Lung (tissue), 12 donors: ENCODE results near the gene ARHGAP32. TPM values are rescaled to one million over a fixed set of nuclear protein-coding genes. Genes with fewer than 3 reads are reported as not detected.

Experiments
- ATAC-seq: fragments of 200-7000 bp; cut with Tn5 transposase; one replicate; pipeline ENCODE4 v1.9.1; 2020; ENCODE audit warnings: moderate number of reproducible peaks; ENCODE audit not compliant: insufficient read depth, low FRiP score
- DNase-seq, 3 donors: peaks; one replicate each; pipeline ENCODE4 v3.0.0-alpha.2; 2013 to 2017
- H3K27ac ChIP-seq, 2 donors: one replicate each; pipeline ENCODE4 v1.5.1; 2013; ENCODE audit warnings: mild to moderate bottlenecking in 2 of 2, moderate library complexity in 2 of 2, control low read depth in 1 of 2, inconsistent platforms in 1 of 2, low read depth in 1 of 2, low read length in 1 of 2
- H3K27me3 ChIP-seq, 3 donors: one replicate each; pipeline ENCODE4 v1.5.1; 2013; ENCODE audit warnings: low read length in 2 of 3; ENCODE audit not compliant: control insufficient read depth in 3 of 3, insufficient read depth in 3 of 3
- H3K36me3 ChIP-seq, 4 donors: one replicate each; pipeline ENCODE4 v1.5.1; 2013; ENCODE audit warnings: low read length in 4 of 4, mild to moderate bottlenecking in 1 of 4, moderate library complexity in 1 of 4; ENCODE audit not compliant: control insufficient read depth in 4 of 4, insufficient read depth in 4 of 4
- H3K4me1 ChIP-seq, 5 donors: one replicate each; pipeline ENCODE4 v1.5.1; 2013; ENCODE audit warnings: low read length in 5 of 5, mild to moderate bottlenecking in 2 of 5, moderate library complexity in 1 of 5; ENCODE audit not compliant: control insufficient read depth in 5 of 5, insufficient read depth in 5 of 5
- H3K4me3 ChIP-seq: one replicate; pipeline ENCODE4 v1.5.1; 2013; ENCODE audit warnings: mild to moderate bottlenecking, control low read depth, moderate library complexity
- H3K9ac ChIP-seq, 2 donors: one replicate each; pipeline ENCODE4 v1.5.1; 2013; ENCODE audit warnings: low read length in 2 of 2, control low read depth in 1 of 2; ENCODE audit not compliant: insufficient read depth in 1 of 2
- H3K9me3 ChIP-seq, 4 donors: one replicate each; pipeline ENCODE4 v1.5.1; 2013; ENCODE audit warnings: low read length in 3 of 4, mild to moderate bottlenecking in 1 of 4, moderate library complexity in 1 of 4; ENCODE audit not compliant: control insufficient read depth in 4 of 4, insufficient read depth in 3 of 4
- CTCF ChIP-seq: IDR thresholded peaks from 2 replicates; pipeline ENCODE4 v1.5.1; 2012; ENCODE audit warnings: mild to moderate bottlenecking; ENCODE audit errors: control extremely low read depth, extremely low read depth
- WGBS, 2 donors: extraction: QIAGEN DNeasy Blood & Tissue Kit; methylation state at CpG; one replicate each; pipeline ENCODE4 v1.1.7; 2013; 5-methylcytosine and 5-hydroxymethylcytosine counted together
- polyA plus RNA-seq, 2 donors: library from polyadenylated mRNA; stranded (reverse); fragments of 200-250 nt; gene quantifications; one replicate each; pipeline ENCODE4 v1.2.1, GENCODE V29; 2013
- total RNA-seq, 2 donors: library from RNA; depleted of rRNA in 1 of 2; stranded (reverse); fragments of >200 nt in 1 of 2; gene quantifications; one replicate each; pipeline ENCODE4 v1.2.1, GENCODE V29; 2014 to 2021
- donor health status: control.
- donor health status: control.
- donor health status: Bipolar disorder and iron deficiency.
- donor health status: healthy.
- donor health status: DM: yes; HTN: yes; CAD: no.

The ARHGAP32 gene
- total and polyA plus RNA-seq, 4 donors: 4.1 to 28.4 (median 17.0) TPM

- ATAC-seq (no peak), DNase-seq (peak in 2 of 3 donors; percentile 2 to 4)
- no peak overlapping the region for H3K4me3 ChIP-seq
- TF ChIP-seq CTCF: no peak
- no peaks in the 10 kb centered on the region for H3K4me1 ChIP-seq
- no peaks in the 10 kb centered on the region for H3K9me3 ChIP-seq
- no peak overlapping the region for H3K9ac ChIP-seq
- H3K27ac ChIP-seq: no peak overlapping the region
- no peaks in the 10 kb centered on the region for H3K27me3 ChIP-seq
- H3K36me3 ChIP-seq: no peaks in the 10 kb centered on the region
- WGBS, 2 donors: 90 to 92% methylated on average over 1 of the region's 1 CpG
These were observed 102.1 kb downstream of the ARHGAP32 start for GRCh38 chr11:129090056-129090455.

- 92 to 93% methylated on average over 5 of the region's 5 CpGs for WGBS, 2 donors
- DNase-seq (peak in 1 of 3 donors; percentile 8), ATAC-seq (no peak)
- Histone ChIP-seq H3K9ac (no peak overlapping the region), H3K27me3 (no peaks in the 10 kb centered on the region), H3K36me3 (no peaks in the 10 kb centered on the region), H3K4me3 (no peak overlapping the region), H3K27ac (no peak overlapping the region), H3K4me1 (no peaks in the 10 kb centered on the region), H3K9me3 (peaks cover 0 to 3% (median 1%) of the 10 kb centered on the region in 4 donors)
- no peak for TF ChIP-seq CTCF
These were observed 102.8 kb downstream of the ARHGAP32 start for GRCh38 chr11:129089279-129089678.

- TF ChIP-seq CTCF: no peak
- no peaks in the 10 kb centered on the region for H3K27me3 ChIP-seq
- 79 to 83% methylated on average over 1 of the region's 1 CpG for WGBS, 2 donors
- ATAC-seq (no peak), DNase-seq (no peak)
- peaks cover 0 to 8% (median 1%) of the 10 kb centered on the region in 4 donors for H3K9me3 ChIP-seq
- no peak overlapping the region for H3K9ac ChIP-seq
- H3K4me3 ChIP-seq: no peak overlapping the region
- H3K27ac ChIP-seq: no peak overlapping the region
- H3K4me1 ChIP-seq: no peaks in the 10 kb centered on the region
- H3K36me3 ChIP-seq: no peaks in the 10 kb centered on the region
These were observed 105.1 kb downstream of the ARHGAP32 start for GRCh38 chr11:129086976-129087375.

- TF ChIP-seq CTCF: no peak
- DNase-seq: no peak
- Histone ChIP-seq H3K4me3 (no peak overlapping the region), H3K27me3 (no peaks in the 10 kb centered on the region), H3K36me3 (peaks cover 0 to 4% (median 0%) of the 10 kb centered on the region in 4 donors), H3K4me1 (peaks cover 0 to 3% (median 0%) of the 10 kb centered on the region in 5 donors), H3K27ac (no peak overlapping the region), H3K9me3 (no peaks in the 10 kb centered on the region), H3K9ac (no peak overlapping the region)
- 84 to 91% methylated on average over 5 of the region's 5 CpGs for WGBS, 2 donors
- ATAC-seq: no peak
These were observed 114.9 kb downstream of the ARHGAP32 start for GRCh38 chr11:129077191-129077590.
